Measurements from ENCODE around the gene GSTM5. TPM values are rescaled to one million over a fixed set of nuclear protein-coding genes. Genes with fewer than 3 reads are reported as not detected.

The GSTM5 gene
- total and polyA plus RNA-seq, 2 of the 4 experiments (the other 2 are of a cell fraction): 0.36 to 1.2 TPM

GRCh38 chr1:109761227-109762038 lies 49.4 kb downstream of the GSTM5 start (continued):
- no peak for TF ChIP-seq FOS (IDR thresholded peaks at IDR 0.05; ENCODE audit: low read depth, low read length)

- Histone ChIP-seq H3K4ac (ENCODE audit: low read depth, low read length) (peak overlapping the region; percentile 51; the same call in 1 of the 2 replicates), H3K79me1 (ENCODE audit: low read depth in 1 of 2, low read length in 2 of 2) (no peaks in the 10 kb centered on the region), H3K23ac (ENCODE audit: low read depth, low read length) (no peak overlapping the region), H3K4me3 (ENCODE audit: insufficient read depth, low read depth, low read length) (no peak overlapping the region), H3K36me3 (ENCODE audit: control insufficient read depth, insufficient read depth, low read length) (no peaks in the 10 kb centered on the region), H2BK5ac (ENCODE audit: low read depth, low read length, poor library complexity, severe bottlenecking) (peak overlapping the region; percentile 42), H3K18ac (ENCODE audit: low read depth, low read length) (peak overlapping the region; percentile 44), H2BK120ac (ENCODE audit: low read depth, low read length) (peak overlapping the region; percentile 69), H3K4me2 (ENCODE audit: low read depth, low read length) (no peak overlapping the region), H2AFZ (replicated peaks; ENCODE audit: low read length, poor library complexity) (no peak overlapping the region), H3K27me3 (ENCODE audit: control insufficient read depth, insufficient read depth, low read length) (no peaks in the 10 kb centered on the region), H3K9me3 (ENCODE audit: control insufficient read depth, insufficient read depth, low read length) (no peaks in the 10 kb centered on the region), H2AK5ac (ENCODE audit: low read depth, low read length) (peak overlapping the region; percentile 97), H3K4me1 (ENCODE audit: control insufficient read depth, insufficient read depth, low read length) (peaks cover 12% of the 10 kb centered on the region), H3K14ac (replicated peaks; ENCODE audit: low read depth, low read length) (0 out of 2 replicates have a peak overlapping the region, but pooled peaks have one; percentile 30), H2BK15ac (ENCODE audit: low read depth, low read length) (peak overlapping the region; percentile 94), H3K9me1 (ENCODE audit: insufficient read depth, low read length) (peaks cover 20% of the 10 kb centered on the region), H3K9ac (ENCODE audit: low read depth, low read length) (no peak overlapping the region), H4K5ac (ENCODE audit: low read depth, low read length) (peak overlapping the region; percentile 57), H3K56ac (ENCODE audit: extremely low read depth, insufficient read depth, low read length) (no peak overlapping the region), H2BK20ac (ENCODE audit: low read depth, low read length) (peak overlapping the region; percentile 65), H3K27ac (ENCODE audit: insufficient read depth, low read length) (no peak overlapping the region), H4K20me1 (ENCODE audit: insufficient read depth, low read length) (no peaks in the 10 kb centered on the region), H4K8ac (ENCODE audit: low read depth in 2 of 2, low read length in 2 of 2) (peak overlapping the region; percentile 14 to 96; a peak in 2 of 4 replicates), H2AK9ac (replicated peaks; ENCODE audit: low read depth, low read length, poor library complexity) (no peak overlapping the region), H4K91ac (ENCODE audit: insufficient read depth, low read depth, low read length) (peak overlapping the region; percentile 67)
- no peak for DNase-seq
- ChIA-PET CTCF (interaction anchor here (1.0 to 1.2 kb wide), 2 partner anchors 119 to 122 kb away, joined by 3 to 5 read pairs; no protein-coding TSS in a partner anchor), POLR2A (ENCODE audit: unreplicated experiment) (no interaction called here)
- ATAC-seq (ENCODE audit: low read depth): no peak
- dilution Hi-C loops (cut with HindIII; ENCODE audit: low sequenced_read_pairs, unreplicated experiment): no loop called here
- in situ Hi-C loops (cut with MboI; ENCODE audit: low sequenced_read_pairs): no loop called here
- no TSS peak for BruUV-seq (replicated peaks)
- WGBS, 2 experiments (ENCODE audit: extremely low coverage in 2 of 2, insufficient read length in 1 of 2): 100% methylated on average over 3 of the region's 7 CpGs; no CpG with 5 or more reads in 1 of the 2 experiments
- intact Hi-C loops (cut with micrococcal nuclease): no loop called here
- no peak for TF ChIP-seq MAZ (IDR thresholded peaks at IDR 0.05; ENCODE audit: borderline replicate concordance, low read depth, low read length)
- TF ChIP-seq RCOR1 (IDR thresholded peaks at IDR 0.05; ENCODE audit: insufficient replicate concordance, low read length): no peak
- no peak for TF ChIP-seq RAD21 (IDR thresholded peaks at IDR 0.05; ENCODE audit: low read length)
- no peak for TF ChIP-seq RFX5 (IDR thresholded peaks at IDR 0.05; ENCODE audit: low read depth, low read length)
- TF ChIP-seq FOS (IDR thresholded peaks at IDR 0.05; ENCODE audit: low read depth, low read length): no peak
- TF ChIP-seq CHD1 (IDR thresholded peaks at IDR 0.05; ENCODE audit: low read depth, low read length): no peak
- no peak for TF ChIP-seq BHLHE40 (IDR thresholded peaks at IDR 0.05; ENCODE audit: low read depth, low read length)
- no peak for TF ChIP-seq MAFK (IDR thresholded peaks at IDR 0.05; ENCODE audit: low read depth, low read length)
- no peak for TF ChIP-seq SMC3 (IDR thresholded peaks at IDR 0.05; ENCODE audit: low read depth, low read length)
- no peak for TF ChIP-seq MXI1 (IDR thresholded peaks at IDR 0.05; ENCODE audit: borderline replicate concordance, low read depth, low read length)
- TF ChIP-seq POLR2A (IDR thresholded peaks at IDR 0.05; ENCODE audit: low read depth, low read length): no peak
- TF ChIP-seq USF2 (IDR thresholded peaks at IDR 0.05; ENCODE audit: low read depth, low read length): no peak
- no peak for TF ChIP-seq NFE2L2 (IDR thresholded peaks at IDR 0.05; ENCODE audit: low read depth, low read length)
- TF ChIP-seq ELK1 (IDR thresholded peaks at IDR 0.05; ENCODE audit: borderline replicate concordance, low read depth, low read length): no peak
- TF ChIP-seq CEBPB (IDR thresholded peaks at IDR 0.05; ENCODE audit: low read depth, low read length): no peak
Measured at GRCh38 chr1:109762039-109762585, 50.1 kb downstream of the GSTM5 start.
